AG04450 (cell line): Measurements from ENCODE around the gene DMGDH. TPM values are rescaled to one million over a fixed set of nuclear protein-coding genes. Genes with fewer than 3 reads are reported as not detected.

Experiments used
- CTCF ChIA-PET: fragments of 300-600, 350-600 bp; formaldehyde crosslinking; extraction: SDS; loops from one replicate; lab custom pipeline; 2022; ENCODE audit warnings: antibody characterized with exemption, inconsistent platforms; lab: Charles Lee
- POLR2A ChIA-PET: fragments of 350-600 bp; formaldehyde crosslinking; extraction: SDS; loops from one replicate; lab custom pipeline; 2021; ENCODE audit warnings: antibody characterized with exemption, inconsistent platforms; lab: Yijun Ruan, JAX
- DNase-seq: peaks from one replicate; pipeline ENCODE4 v3.0.0-alpha.2; 2011; ENCODE audit warnings: low read depth, low spot score
- H3K27ac ChIP-seq: one replicate; pipeline ENCODE4 v1.5.1; 2012; ENCODE audit warnings: low read depth, low read length, control low read depth
- H3K27me3 ChIP-seq: one replicate; pipeline ENCODE4 v1.6.0; 2012; ENCODE audit warnings: low read length; ENCODE audit not compliant: control insufficient read depth, insufficient read depth
- H3K4me3 ChIP-seq: 2 replicates; pipeline ENCODE4 v1.5.1; 2011; ENCODE audit warnings: mild to moderate bottlenecking, low read depth, low read length, control low read depth
- H3K9me3 ChIP-seq: 2 replicates; pipeline ENCODE4 v1.5.1; 2012; ENCODE audit warnings: low read length; ENCODE audit not compliant: control insufficient read depth, insufficient read depth
- CTCF ChIP-seq: IDR thresholded peaks from 2 replicates; pipeline ENCODE4 v1.5.1; 2011; ENCODE audit warnings: low read depth, low read length, control low read depth, inconsistent platforms
- polyA plus RNA-seq: library from polyadenylated mRNA; depleted of rRNA; stranded (reverse); fragments of >200 nt; gene quantifications from 2 replicates; pipeline ENCODE4 v1.2.3, GENCODE V29; 2011; rRNA removed

Gene DMGDH
- polyA plus RNA-seq, 1 experiment = 1.9 TPM

GRCh38 chr5:78959767-78960166, 109.7 kb downstream of the DMGDH start:
- no peak for DNase-seq
- ChIA-PET CTCF (interaction anchor here (8.8 kb wide), 1 partner anchor 59 kb away, joined by 104 read pairs; no protein-coding TSS in a partner anchor), POLR2A (no interaction called here)
- H3K9me3 ChIP-seq = no peaks in the 10 kb centered on the region
- no peak overlapping the region for H3K27ac ChIP-seq
- H3K27me3 ChIP-seq = no peaks in the 10 kb centered on the region
- TF ChIP-seq CTCF = no peak
- no peak overlapping the region for H3K4me3 ChIP-seq

GRCh38 chr5:78958672-78959445, 110.6 kb downstream of the DMGDH start:
- ChIA-PET CTCF (no interaction called here), POLR2A (no interaction called here)
- Histone ChIP-seq H3K4me3 (no peak overlapping the region), H3K27me3 (no peaks in the 10 kb centered on the region), H3K27ac (no peak overlapping the region), H3K9me3 (no peaks in the 10 kb centered on the region)
- no peak for TF ChIP-seq CTCF
- DNase-seq = no peak

- no peak for TF ChIP-seq CTCF
- ChIA-PET CTCF (interaction anchor here (1.0 kb wide), 1 partner anchor 8 kb away, joined by 3 read pairs; no protein-coding TSS in a partner anchor), POLR2A (no interaction called here)
- Histone ChIP-seq H3K27ac (no peak overlapping the region), H3K9me3 (no peaks in the 10 kb centered on the region), H3K27me3 (no peaks in the 10 kb centered on the region), H3K4me3 (no peak overlapping the region)
- DNase-seq = no peak
Measured at GRCh38 chr5:78956901-78957300, 112.6 kb downstream of the DMGDH start.

- ChIA-PET POLR2A (no interaction called here), CTCF (no interaction called here)
- Histone ChIP-seq H3K9me3 (no peaks in the 10 kb centered on the region), H3K27me3 (no peaks in the 10 kb centered on the region), H3K4me3 (no peak overlapping the region), H3K27ac (no peak overlapping the region)
- no peak for TF ChIP-seq CTCF
- no peak for DNase-seq
Measured at GRCh38 chr5:78953092-78953800, 116.2 kb downstream of the DMGDH start.

Other genes starting within 250 kb of the DMGDH start
- 21.0 and 21.7 TPM in 2 replicates for gene ARSB, start 84.4 kb downstream of the DMGDH start, polyA plus RNA-seq
- gene BHMT2, start 93 bp upstream of the DMGDH start, polyA plus RNA-seq = 8.9 and 9.6 TPM in 2 replicates
- not detected in 2 replicates for gene BHMT, start 42.1 kb upstream of the DMGDH start, polyA plus RNA-seq
- 5.8 and 7.2 TPM in 2 replicates for gene JMY, start 166.5 kb upstream of the DMGDH start, polyA plus RNA-seq